NCI-H524 treated with DMSO at 0.1 percent for 48 hours (cell line): ENCODE measurements around the gene CLIP2.
"Not testable (repeated sequence)": the region's sequence is repeated elsewhere in the genome, so short reads cannot be mapped to it uniquely, and the experiment has no call there.

ENCODE experiments used
- DNase-seq: peaks from one replicate; lab custom pipeline; 2025; lab: John Stamatoyannopoulos, UW

Gene CLIP2

GRCh38 chr7:74430961-74431466 is 141.8 kb downstream of the CLIP2 start:
- no peak for DNase-seq

- not testable (repeated sequence) for DNase-seq
Measured at GRCh38 chr7:74437291-74437571, 148.0 kb downstream of the CLIP2 start.

GRCh38 chr7:74438327-74438726 is 149.1 kb downstream of the CLIP2 start:
- DNase-seq: no peak

GRCh38 chr7:74439541-74439940 is 150.3 kb downstream of the CLIP2 start:
- DNase-seq: no peak

GRCh38 chr7:74440143-74440542 is 150.9 kb downstream of the CLIP2 start:
- not testable (repeated sequence) for DNase-seq

GRCh38 chr7:74441801-74442200 is 152.6 kb downstream of the CLIP2 start:
- no peak for DNase-seq

GRCh38 chr7:74443543-74444247 is 154.5 kb downstream of the CLIP2 start:
- no peak for DNase-seq

GRCh38 chr7:74449144-74449543 is 159.9 kb downstream of the CLIP2 start:
- DNase-seq: no peak

GRCh38 chr7:74449809-74450397 is 160.7 kb downstream of the CLIP2 start:
- no peak for DNase-seq

- DNase-seq: no peak
Measured at GRCh38 chr7:74452748-74453321, 163.6 kb downstream of the CLIP2 start.

- DNase-seq: peak; percentile 38
Measured at GRCh38 chr7:74453322-74454011, 164.3 kb downstream of the CLIP2 start, which contains the start of gene GTF2IRD1. Gene GTF2IRD1 (plus strand): TSS chr7:74453906. CDS start chr7:74508081, 54,175 bp downstream.

GRCh38 chr7:74454021-74454924 is 165.1 kb downstream of the CLIP2 start:
- no peak for DNase-seq

- no peak for DNase-seq
Measured at GRCh38 chr7:74454925-74455288, 165.7 kb downstream of the CLIP2 start.

GRCh38 chr7:74455291-74455804 is 166.1 kb downstream of the CLIP2 start:
- no peak for DNase-seq
